HG03159 (cell line): ENCODE results near the gene LHFPL6.
"Not testable (repeated sequence)": the region's sequence is repeated elsewhere in the genome, so short reads cannot be mapped to it uniquely, and the experiment has no call there.

Experiments used
- ATAC-seq: cut with Tn5 transposase; IDR thresholded peaks from one replicate; pipeline ENCODE4 v1.9.1; 2021; ENCODE audit warnings: mild to moderate bottlenecking, moderate library complexity; ENCODE audit not compliant: unreplicated experiment

The LHFPL6 gene

DNA sequence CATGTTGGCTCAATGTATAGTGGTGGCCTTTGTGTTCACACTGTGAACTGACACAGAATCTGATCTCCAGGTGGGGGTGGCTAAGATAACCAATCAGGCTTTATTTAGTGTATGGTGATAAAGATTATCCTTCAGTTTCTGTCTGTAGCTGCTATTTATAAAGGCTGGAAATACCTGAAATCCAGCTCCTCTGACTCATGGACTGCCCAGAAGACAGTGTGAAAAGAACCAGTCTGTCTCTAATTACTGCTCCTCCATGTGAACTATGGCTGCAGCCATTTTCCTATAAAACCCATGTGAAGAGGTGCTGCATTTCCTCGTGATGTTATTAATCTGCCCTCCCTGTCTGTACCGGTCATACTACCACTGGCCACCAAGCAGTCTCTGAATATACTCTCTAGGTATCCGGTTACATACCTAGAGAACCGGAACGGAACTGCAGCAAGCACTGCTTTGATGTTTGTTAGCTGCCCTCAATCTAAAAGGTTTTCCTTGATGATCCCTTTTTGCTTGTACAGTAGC is 238.0 kb downstream of the LHFPL6 start:
- no peak for ATAC-seq

DNA sequence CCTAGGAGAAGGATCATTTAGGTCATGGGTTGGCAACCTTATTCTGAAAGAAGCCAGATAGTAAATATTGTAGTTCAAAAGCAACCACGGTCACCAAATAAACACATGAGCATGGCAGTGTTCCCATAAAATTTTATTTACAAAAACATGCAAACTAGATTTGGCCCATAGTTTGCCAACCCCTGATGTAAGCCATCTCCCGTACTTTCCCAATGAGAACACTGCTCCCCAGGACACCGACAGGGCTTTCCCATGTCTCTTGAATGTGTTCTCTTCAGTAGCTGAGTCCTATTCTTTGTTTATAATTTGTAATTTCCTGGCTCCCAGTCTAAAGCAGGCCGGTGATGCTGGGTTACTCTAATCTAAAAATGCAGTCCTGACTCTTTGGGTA is 239.6 kb downstream of the LHFPL6 start:
- no peak for ATAC-seq

DNA sequence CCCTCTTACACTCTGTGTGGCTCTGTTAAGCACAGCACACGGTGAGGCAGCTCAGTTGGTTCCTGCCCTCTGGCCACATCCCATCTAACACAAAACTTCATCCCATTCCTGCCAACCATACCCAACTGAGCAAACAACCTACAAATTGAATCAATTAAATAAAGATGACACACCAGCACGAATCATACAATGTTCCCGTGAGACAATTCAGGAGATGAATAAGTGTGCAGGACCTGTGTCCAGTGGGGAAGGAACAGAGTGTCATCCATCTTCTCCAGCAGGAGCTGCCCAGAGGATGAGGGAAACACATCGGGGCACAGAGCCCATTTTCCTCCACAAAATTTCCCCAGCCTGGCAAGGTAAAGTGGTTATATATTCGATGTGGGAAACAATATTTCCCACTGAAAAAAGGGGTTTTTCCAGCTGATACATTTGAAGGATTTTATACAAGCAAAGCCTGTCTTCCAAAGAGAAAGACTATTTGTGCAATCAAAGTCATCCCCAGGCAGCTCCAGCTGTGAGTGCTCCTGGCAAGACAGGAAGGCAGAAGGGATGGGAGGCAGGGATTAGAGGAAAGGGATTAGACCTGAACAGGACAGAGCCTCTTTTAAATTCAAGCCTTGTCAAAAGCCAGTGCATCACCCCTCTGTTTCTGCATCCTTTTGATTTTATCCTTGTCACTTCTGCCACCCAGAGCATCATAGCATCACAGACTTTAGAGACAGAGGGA is 240.2 kb downstream of the LHFPL6 start:
- no peak for ATAC-seq

DNA sequence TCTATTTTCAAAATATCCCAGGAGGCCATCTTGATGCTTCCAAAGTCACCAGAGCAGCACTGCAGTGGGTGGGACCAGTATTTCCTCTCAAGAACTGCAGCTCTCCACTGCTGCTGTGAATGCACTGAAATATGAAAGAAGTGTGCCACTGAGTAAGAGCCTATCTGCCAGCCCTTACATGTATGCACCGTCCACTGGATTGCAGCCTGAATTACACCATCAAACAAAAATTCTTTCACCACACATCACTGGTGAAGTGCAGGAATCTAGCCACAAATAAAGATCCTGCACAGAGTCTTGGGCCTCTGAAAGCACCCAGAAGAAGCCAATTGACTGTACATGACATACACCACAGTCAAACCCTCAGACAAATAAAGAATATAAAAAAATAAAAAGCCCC is 249.0 kb downstream of the LHFPL6 start:
- no peak for ATAC-seq

GRCh38 chr13:39350461-39350881 is 252.5 kb downstream of the LHFPL6 start:
- ATAC-seq, result no peak

DNA sequence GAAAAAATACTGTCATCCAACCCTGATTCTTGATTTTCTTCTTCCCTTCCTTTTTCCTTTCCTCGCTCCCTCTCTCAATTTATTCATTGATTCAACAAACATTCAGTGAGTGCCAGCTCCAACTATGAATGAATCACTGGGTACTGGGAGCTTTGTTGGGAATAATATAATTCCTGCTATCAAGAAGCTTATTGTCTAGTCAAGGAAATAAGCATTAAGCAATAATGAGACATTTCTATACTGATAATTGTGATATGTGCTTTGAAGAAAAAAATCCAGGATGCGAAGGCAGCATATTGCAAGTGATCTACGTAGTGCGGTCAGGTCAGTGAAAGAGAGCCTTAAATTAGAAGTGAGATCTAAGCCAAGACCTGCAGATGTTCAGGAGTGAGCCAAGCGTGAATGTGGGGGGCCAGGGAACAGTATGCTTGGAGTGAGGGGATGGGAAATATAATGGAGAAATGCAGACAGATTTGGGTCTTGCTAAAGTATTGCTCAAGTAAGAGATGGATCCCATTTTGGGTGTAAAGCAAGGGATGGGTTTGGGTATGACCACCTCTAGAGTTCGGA is 253.5 kb downstream of the LHFPL6 start:
- no peak for ATAC-seq

- ATAC-seq, result no peak
Measured at GRCh38 chr13:39347926-39348901, 254.8 kb downstream of the LHFPL6 start.

DNA sequence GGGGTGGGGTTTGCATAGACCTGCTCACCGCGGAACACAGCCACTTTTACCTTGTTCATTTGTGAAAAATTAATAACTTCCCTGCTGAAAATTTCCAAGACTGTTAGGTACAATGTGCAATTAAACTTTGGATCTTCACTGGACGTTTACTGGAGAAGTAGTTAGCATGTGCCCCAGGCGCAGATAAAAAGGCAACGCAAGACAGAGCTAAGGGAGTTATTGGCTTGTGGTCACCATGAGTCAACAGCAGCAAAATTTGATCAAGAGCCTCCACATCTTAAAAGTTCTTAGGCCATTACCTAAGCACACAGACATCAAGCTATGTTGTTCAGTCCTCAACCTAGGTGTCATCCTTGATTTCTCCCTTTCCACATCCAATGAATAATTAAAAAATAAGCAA is 257.0 kb downstream of the LHFPL6 start:
- ATAC-seq, result no peak

DNA sequence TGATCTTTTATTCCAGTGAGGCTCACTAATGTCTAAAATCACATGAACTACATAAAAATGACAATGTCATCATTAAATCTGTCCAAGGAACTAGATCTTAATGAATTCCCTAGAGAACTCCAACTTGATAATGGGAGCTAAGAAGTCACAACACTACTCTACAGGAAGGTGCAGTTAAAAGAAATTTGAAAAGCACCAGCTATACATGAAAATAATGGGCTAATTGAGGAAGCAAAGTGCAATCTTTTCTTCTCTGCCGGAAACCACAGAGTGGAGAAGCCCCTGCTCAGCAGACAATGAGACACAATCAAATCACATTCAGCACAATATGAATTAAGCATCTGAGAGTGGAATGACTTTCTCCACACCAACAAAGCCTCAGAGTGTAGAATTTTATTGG is 261.7 kb downstream of the LHFPL6 start:
- no peak for ATAC-seq

- ATAC-seq, result not testable (repeated sequence)
Measured at GRCh38 chr13:39338114-39338513, 264.9 kb downstream of the LHFPL6 start.

- ATAC-seq, result no peak
Measured at GRCh38 chr13:39336937-39337336, 266.1 kb downstream of the LHFPL6 start.

GRCh38 chr13:39336207-39336606 is 266.8 kb downstream of the LHFPL6 start:
- ATAC-seq, result no peak

GRCh38 chr13:39335721-39336120 is 267.3 kb downstream of the LHFPL6 start:
- ATAC-seq, result no peak

GRCh38 chr13:39330504-39330903 is 272.5 kb downstream of the LHFPL6 start:
- no peak for ATAC-seq

DNA sequence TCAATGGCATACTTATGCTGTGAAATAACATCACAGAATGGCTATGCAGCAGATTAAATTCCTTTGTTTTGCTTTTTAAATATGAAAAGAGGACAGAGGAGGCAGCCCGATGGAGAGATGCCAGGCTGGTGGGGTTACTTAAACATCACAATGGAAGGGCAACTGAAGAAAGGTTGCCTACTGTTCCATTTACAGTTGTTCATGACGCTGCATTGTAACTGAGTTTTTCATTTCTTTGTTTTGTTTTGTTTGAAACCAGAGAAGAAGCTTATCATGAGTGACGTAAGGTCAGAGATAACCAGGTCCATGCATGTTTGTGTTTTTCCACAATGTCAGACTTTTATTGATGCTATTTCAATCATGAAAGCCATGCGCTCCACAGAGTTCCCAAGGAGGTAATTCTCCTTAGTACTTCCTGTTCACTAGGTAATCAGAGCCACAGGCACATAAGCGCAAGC is 273.8 kb downstream of the LHFPL6 start:
- no peak for ATAC-seq

DNA sequence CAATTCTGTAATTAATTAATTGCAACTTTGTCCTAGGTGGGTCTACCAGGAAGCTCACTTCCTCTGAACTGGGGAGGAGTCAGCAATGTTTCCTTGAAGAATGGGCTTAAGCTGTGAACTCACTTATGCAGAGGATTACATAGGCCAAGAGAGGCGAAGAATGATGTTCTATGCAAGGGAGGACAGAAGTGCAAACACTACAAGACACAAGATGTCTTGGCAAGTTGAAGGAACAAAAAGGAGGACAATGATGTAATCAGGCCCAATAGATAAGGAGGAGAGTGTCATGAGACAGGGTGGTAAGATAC is 275.9 kb downstream of the LHFPL6 start:
- no peak for ATAC-seq

GRCh38 chr13:39326469-39327171 is 276.4 kb downstream of the LHFPL6 start:
- ATAC-seq, result no peak

- no peak for ATAC-seq
Measured at GRCh38 chr13:39324806-39325311, 278.1 kb downstream of the LHFPL6 start.

DNA sequence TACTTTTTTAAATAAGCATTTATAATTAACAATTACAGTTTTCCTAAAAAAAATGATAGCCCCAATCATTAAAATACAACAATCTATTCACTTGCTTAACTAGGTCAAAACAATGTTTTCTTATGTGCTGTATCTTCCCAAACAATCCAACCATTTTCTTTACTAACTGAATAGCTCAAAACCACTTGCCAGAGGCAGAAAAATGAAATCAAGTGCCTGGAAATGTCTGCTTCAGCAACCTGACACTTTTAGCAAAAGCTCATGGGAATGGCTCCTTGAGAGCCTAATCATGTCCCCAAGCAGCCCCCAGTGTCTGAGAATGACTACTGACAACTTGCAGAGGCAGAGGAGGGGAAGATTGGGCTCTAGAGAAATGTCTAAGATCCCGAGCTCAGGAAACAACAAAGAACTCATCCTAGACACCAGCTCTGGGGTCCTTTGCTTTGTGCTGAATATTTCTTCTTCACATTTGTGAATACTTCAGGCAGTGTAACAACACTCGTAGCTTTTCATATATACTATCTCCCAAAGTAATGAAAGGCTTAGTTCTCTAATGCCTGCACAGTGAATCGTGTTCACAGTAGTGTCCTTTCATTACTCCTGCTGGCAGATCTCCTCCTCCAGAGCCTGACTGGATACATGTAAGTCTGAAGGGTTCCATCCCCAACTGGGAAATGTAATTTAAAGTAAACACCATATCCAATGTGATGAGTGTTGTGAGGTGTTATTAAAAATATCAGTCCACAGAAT is 280.0 kb downstream of the LHFPL6 start:
- ATAC-seq, result no peak

GRCh38 chr13:39321574-39321973 is 281.4 kb downstream of the LHFPL6 start:
- no peak for ATAC-seq
